ENCODE results near the gene JAKMIP2.

GRCh38 chr5:147667363-147667762, 115.2 kb downstream of the JAKMIP2 start:
- TF ChIP-seq, protein P1, sequence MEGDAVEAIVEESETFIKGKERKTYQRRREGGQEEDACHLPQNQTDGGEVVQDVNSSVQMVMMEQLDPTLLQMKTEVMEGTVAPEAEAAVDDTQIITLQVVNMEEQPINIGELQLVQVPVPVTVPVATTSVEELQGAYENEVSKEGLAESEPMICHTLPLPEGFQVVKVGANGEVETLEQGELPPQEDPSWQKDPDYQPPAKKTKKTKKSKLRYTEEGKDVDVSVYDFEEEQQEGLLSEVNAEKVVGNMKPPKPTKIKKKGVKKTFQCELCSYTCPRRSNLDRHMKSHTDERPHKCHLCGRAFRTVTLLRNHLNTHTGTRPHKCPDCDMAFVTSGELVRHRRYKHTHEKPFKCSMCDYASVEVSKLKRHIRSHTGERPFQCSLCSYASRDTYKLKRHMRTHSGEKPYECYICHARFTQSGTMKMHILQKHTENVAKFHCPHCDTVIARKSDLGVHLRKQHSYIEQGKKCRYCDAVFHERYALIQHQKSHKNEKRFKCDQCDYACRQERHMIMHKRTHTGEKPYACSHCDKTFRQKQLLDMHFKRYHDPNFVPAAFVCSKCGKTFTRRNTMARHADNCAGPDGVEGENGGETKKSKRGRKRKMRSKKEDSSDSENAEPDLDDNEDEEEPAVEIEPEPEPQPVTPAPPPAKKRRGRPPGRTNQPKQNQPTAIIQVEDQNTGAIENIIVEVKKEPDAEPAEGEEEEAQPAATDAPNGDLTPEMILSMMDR (IDR thresholded peaks at IDR 0.05), result no peak
- TF ChIP-seq POLR2A (IDR thresholded peaks at IDR 0.05), result no peak

Data from Peyer's patch (tissue), 4 donors.